Right lobe of liver (tissue), 4 donors: ENCODE data around the gene DDX31.

ENCODE experiments used
- POLR2A ChIP-seq: fragments of 450-650 bp; IDR thresholded peaks from one replicate; pipeline ENCODE4 v1.6.1; 2017; ENCODE audit warnings: antibody characterized with exemption, mild to moderate bottlenecking
- TF ChIP-seq, protein P1 (sequence below), 4 donors: fragments of 200-600 bp in 3 of 4; fragments of 450-650 bp in 1 of 4; IDR thresholded peaks; one replicate each; pipeline versions ENCODE4 v1.5.1 to v1.8.0; 2016 to 2022; ENCODE audit warnings: antibody characterized with exemption in 4 of 4, mild to moderate bottlenecking in 2 of 4
- donor health status: DM: no; HTN: no; CAD: no.
- donor health status: DM: no; HTN: no; CAD: no.
- donor health status: DM: no; HTN: yes; CAD: no.

DNA sequence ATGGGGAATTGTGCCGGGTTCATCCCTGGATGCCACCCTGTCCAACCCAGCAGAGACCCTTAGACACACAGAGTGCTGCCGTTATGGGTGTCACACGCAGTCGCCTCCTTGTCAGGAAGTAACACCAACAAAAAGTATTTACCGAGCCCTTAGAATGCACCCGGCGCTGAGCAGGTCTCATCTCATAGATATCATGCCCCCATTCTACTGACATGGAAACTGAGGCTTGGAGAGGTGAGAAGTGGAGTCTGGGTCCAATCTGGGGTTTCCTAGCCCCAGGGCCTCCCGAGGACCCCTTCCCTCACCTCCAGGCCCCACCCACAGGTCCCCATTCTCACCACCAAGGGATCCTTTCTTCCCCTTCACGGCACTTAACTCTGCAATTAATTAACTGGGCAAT lies 124.2 kb downstream of the DDX31 start:
- no peak for TF ChIP-seq POLR2A
- TF ChIP-seq, protein P1, sequence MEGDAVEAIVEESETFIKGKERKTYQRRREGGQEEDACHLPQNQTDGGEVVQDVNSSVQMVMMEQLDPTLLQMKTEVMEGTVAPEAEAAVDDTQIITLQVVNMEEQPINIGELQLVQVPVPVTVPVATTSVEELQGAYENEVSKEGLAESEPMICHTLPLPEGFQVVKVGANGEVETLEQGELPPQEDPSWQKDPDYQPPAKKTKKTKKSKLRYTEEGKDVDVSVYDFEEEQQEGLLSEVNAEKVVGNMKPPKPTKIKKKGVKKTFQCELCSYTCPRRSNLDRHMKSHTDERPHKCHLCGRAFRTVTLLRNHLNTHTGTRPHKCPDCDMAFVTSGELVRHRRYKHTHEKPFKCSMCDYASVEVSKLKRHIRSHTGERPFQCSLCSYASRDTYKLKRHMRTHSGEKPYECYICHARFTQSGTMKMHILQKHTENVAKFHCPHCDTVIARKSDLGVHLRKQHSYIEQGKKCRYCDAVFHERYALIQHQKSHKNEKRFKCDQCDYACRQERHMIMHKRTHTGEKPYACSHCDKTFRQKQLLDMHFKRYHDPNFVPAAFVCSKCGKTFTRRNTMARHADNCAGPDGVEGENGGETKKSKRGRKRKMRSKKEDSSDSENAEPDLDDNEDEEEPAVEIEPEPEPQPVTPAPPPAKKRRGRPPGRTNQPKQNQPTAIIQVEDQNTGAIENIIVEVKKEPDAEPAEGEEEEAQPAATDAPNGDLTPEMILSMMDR (IDR thresholded peaks at IDR 0.05) = no peak
